Glutamatergic neuron (in vitro differentiated cells): ENCODE measurements around the gene PNRC1. TPM values are rescaled to one million over a fixed set of nuclear protein-coding genes. Genes with fewer than 3 reads are reported as not detected.

Experiments used
- DNase-seq: peaks from one replicate; pipeline ENCODE4 v3.0.0; 2022
- H3K27ac Mint-ChIP-seq: one replicate; pipeline ENCODE4 v1.8.0; 2020; ENCODE audit warnings: mild to moderate bottlenecking, mixed read lengths, inconsistent platforms; ENCODE audit not compliant: unreplicated experiment
- H3K27me3 Mint-ChIP-seq: one replicate; pipeline ENCODE4 v1.8.0; 2020; ENCODE audit warnings: mild to moderate bottlenecking, moderate library complexity, mixed read lengths, inconsistent platforms; ENCODE audit not compliant: unreplicated experiment
- H3K36me3 Mint-ChIP-seq: one replicate; pipeline ENCODE4 v1.8.0; 2020; ENCODE audit warnings: mild to moderate bottlenecking, mixed read lengths, inconsistent platforms; ENCODE audit not compliant: unreplicated experiment
- H3K4me1 Mint-ChIP-seq: one replicate; pipeline ENCODE4 v1.8.0; 2020; ENCODE audit warnings: mild to moderate bottlenecking, low read depth, mixed read lengths, inconsistent platforms; ENCODE audit not compliant: unreplicated experiment
- H3K4me3 Mint-ChIP-seq: one replicate; pipeline ENCODE4 v1.8.0; 2020; ENCODE audit warnings: mild to moderate bottlenecking, mixed read lengths, inconsistent platforms; ENCODE audit not compliant: unreplicated experiment
- H3K9me3 Mint-ChIP-seq: one replicate; pipeline ENCODE4 v1.8.0; 2020; ENCODE audit warnings: mild to moderate bottlenecking, moderate library complexity, mixed read lengths, inconsistent platforms; ENCODE audit not compliant: unreplicated experiment
- CTCF ChIP-seq: fragments of 200-600 bp; sonication (generic); IDR thresholded peaks from one replicate; pipeline ENCODE4 v1.5.0; 2021; ENCODE audit not compliant: partially characterized antibody, unreplicated experiment
- total RNA-seq: library from RNA; stranded (reverse); fragmentation: NEBNext Ultra II Directional; extraction: Animal tissue kit (Norgen Biotek cat#: 25700); gene quantifications from one replicate; pipeline ENCODE4 v1.2.1, GENCODE V29; 2021; ENCODE audit not compliant: unreplicated experiment

PNRC1 gene
- total RNA-seq, 1 donor from 2014 or later, result 91.4 TPM

GRCh38 chr6:89100114-89100513 lies 19.6 kb downstream of the PNRC1 start:
- H3K27ac Mint-ChIP-seq, result no peak overlapping the region
- no peaks in the 10 kb centered on the region for H3K9me3 Mint-ChIP-seq
- no peaks in the 10 kb centered on the region for H3K4me1 Mint-ChIP-seq
- no peak for TF ChIP-seq CTCF
- no peak overlapping the region for H3K4me3 Mint-ChIP-seq
- H3K36me3 Mint-ChIP-seq, result no peaks in the 10 kb centered on the region
- no peaks in the 10 kb centered on the region for H3K27me3 Mint-ChIP-seq
- no peak for DNase-seq

- H3K4me1 Mint-ChIP-seq, result no peaks in the 10 kb centered on the region
- H3K27ac Mint-ChIP-seq, result no peak overlapping the region
- H3K27me3 Mint-ChIP-seq, result no peaks in the 10 kb centered on the region
- H3K9me3 Mint-ChIP-seq, result no peaks in the 10 kb centered on the region
- no peak for DNase-seq
- no peaks in the 10 kb centered on the region for H3K36me3 Mint-ChIP-seq
- TF ChIP-seq CTCF, result no peak
- H3K4me3 Mint-ChIP-seq, result no peak overlapping the region
Measured at GRCh38 chr6:89110284-89110683, 29.7 kb downstream of the PNRC1 start.

GRCh38 chr6:89111933-89112332 lies 31.4 kb downstream of the PNRC1 start:
- Mint-ChIP-seq H3K9me3 (no peaks in the 10 kb centered on the region), H3K4me3 (no peak overlapping the region), H3K27me3 (no peaks in the 10 kb centered on the region), H3K4me1 (peaks cover 4% of the 10 kb centered on the region), H3K36me3 (no peaks in the 10 kb centered on the region), H3K27ac (no peak overlapping the region)
- DNase-seq, result no peak
- no peak for TF ChIP-seq CTCF

GRCh38 chr6:89116702-89117101 lies 36.2 kb downstream of the PNRC1 start:
- H3K36me3 Mint-ChIP-seq, result no peaks in the 10 kb centered on the region
- no peak for DNase-seq
- no peak overlapping the region for H3K27ac Mint-ChIP-seq
- H3K9me3 Mint-ChIP-seq, result peaks cover 2% of the 10 kb centered on the region
- peak overlapping the region; percentile 92 for H3K4me3 Mint-ChIP-seq
- no peak for TF ChIP-seq CTCF
- peaks cover 6% of the 10 kb centered on the region for H3K4me1 Mint-ChIP-seq
- peaks cover 9% of the 10 kb centered on the region for H3K27me3 Mint-ChIP-seq

GRCh38 chr6:89117211-89118108 lies 36.9 kb downstream of the PNRC1 start, which contains the start of gene SRSF12:
SRSF12 (minus strand) TSS chr6:89118071; CDS start chr6:89117887, 184 bp downstream.
- Mint-ChIP-seq H3K36me3 (no peaks in the 10 kb centered on the region), H3K27ac (peak within 1 kb of the TSS; percentile 69), H3K4me1 (peaks cover 6% of the 10 kb centered on the region), H3K9me3 (peaks cover 2% of the 10 kb centered on the region), H3K4me3 (peak within 1 kb of the TSS; percentile 92), H3K27me3 (peaks cover 9% of the 10 kb centered on the region)
- TF ChIP-seq CTCF, result no peak
- peak; percentile 79 for DNase-seq
